HG02763 (cell line): ENCODE measurements around the gene NDUFA6.
"Not testable (repeated sequence)": the region's sequence is repeated elsewhere in the genome, so short reads cannot be mapped to it uniquely, and the experiment has no call there.

Source experiments
- ATAC-seq: cut with Tn5 transposase; IDR thresholded peaks from one replicate; pipeline ENCODE4 v1.9.1; 2021; ENCODE audit warnings: mild to moderate bottlenecking, moderate library complexity; ENCODE audit not compliant: unreplicated experiment

The NDUFA6 gene

DNA sequence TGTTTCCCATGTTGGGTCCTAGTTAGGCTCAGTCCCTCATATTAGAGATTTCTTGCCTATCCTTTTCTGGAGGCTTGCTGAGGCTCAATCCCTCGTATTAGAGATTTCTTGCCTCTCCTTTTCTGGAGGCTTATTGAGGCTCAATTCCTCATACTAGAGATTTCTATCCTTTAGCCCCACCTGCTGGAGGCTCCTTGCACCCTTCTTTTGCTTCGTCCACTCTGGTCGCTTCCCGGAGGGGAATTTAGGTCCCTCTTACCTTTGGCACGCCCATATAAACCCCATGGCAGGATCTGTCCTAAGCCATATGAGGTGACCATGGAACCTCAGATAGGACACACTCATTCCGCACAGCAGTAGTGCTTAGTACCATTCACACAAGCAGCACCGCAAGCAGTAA, 24.1 kb upstream of the NDUFA6 start:
- ATAC-seq: no peak

DNA sequence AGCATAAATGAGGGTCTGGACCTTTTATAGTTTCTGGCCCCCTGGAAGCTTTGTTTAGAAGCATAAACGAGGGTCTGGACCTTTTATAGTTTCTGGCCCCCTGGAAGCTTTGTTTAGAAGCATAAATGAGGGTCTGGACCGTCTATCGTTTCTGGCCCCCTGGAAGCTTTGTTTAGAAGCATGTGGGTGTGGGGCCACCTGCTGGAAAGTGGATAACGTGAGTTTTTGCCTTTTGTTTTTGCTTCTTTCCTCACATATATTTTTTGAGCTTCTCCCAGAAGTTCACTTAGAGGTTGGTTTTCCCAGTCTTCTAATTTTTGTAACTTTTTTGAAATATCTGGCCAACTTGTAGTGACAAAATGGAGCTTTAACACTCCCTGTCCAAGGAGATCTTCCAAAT, 22.2 kb upstream of the NDUFA6 start:
- not testable (repeated sequence) for ATAC-seq

DNA sequence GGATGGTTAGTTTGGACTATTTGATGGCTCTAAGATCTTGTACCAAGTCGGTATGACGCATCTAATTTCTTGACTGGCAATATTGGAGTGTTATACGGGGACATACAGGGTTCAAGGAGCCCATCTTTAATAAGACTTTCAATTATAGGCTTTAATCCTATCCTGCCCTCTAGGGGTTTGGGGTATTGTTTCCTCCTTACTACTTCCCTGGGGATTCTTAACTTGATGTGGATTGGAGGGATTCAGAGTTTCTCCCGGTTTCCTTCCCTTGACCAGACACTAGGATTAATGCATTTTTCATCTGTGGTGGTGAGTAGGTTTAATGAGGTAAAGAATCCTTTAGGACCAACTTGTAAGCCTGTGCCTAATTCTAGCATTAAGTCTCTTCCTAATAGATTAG, 21.2 kb upstream of the NDUFA6 start:
- ATAC-seq: no peak

DNA sequence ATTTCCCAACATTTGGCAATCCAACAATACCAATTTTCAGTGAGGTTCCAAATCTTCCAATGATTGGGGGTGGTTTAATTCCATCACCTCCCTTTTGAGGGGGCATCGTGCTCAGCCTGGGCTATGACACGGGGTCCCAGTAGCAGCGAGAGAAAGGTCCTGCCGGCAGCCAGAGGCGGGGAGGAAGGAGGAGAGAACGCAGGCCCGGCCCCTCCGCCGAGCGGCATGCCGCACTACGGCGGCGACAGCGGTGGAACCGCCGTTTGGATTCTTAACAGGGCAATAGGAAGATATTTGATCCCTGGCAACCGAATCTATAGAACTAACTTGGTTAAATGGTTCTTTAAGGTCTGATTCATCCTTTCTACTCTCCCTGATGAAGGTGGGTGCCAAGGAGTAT, 18.3 kb upstream of the NDUFA6 start:
- no peak for ATAC-seq

DNA sequence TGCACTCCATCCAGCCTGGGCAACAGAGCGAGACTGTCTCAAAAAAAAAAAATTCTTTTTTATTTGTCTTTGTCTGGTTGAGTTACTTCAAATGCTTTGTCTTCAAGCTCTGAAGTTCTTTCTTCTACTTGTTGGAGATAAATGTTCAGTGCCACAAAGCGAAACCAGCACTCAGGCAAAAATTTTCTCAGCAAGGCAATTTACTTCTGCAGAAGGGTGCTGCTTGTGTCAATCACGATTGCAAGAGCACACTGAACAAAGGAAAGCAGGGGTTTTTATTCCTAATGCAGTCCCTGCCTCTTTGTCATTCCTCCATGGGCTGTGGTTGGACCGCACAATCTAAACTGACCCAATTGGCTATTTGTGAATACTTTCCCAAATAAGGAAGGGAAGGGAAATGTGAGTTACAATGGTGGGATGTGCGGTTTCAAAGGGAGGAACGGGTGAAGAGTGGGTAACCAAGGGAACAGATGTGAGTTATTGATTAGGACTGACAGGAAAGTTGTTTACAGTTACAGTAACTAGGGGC, 13.8 kb upstream of the NDUFA6 start:
- ATAC-seq: not testable (repeated sequence)

DNA sequence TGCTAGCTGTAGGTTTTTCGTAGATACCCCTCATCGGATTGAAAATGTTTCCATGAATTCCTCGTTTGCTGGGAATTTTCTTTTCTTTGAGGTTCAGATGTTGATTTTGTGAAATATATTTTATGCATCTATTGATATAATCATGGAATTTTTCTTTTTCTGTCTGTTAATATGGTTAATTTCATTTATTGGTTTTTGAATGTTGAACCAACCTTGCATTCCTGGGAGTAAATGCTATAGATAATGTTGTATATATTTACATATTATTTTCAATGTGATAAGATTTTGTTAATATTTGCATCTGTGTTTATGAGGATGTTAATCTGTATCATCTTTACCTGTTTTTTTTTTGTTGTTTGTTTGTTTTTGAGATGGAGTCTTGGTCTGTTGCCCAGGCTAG, 10.6 kb upstream of the NDUFA6 start:
- ATAC-seq: no peak

DNA sequence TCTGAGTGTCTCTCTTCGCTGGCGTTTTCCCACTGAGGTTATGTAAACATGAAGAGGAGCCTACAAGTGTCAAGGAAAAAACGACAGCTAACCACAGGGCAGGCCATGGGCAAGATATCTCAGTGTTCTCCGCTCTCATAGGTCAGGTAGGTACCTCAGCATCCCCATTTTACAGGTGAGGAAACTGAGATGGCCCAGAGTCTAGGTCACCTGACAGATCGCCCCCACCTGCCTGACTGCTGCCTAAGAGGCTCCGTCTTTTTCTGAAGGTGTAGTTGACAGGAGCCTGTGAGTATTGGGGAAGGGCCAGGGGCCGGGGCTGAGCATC, 847 bp upstream of the NDUFA6 start:
- ATAC-seq: no peak

DNA sequence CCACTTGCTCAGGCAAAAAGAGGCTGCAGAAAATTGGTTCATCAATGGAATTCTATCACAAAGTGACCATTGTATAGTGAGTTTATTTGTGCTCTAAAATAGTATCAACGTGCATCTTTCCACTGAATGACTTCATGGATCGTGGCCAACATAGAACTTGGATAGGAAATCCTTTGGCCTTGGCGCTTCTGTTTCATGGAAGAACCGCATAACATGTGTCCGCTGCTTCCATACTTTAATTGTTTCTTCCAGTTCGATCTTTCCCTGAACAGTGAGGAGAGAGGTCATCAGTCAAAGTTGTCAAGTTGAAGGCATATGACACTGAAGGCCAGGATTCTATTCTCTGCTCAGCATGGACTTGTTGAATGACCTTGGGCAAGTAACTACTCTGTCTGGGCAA, 4.5 kb downstream of the NDUFA6 start:
- no peak for ATAC-seq

DNA sequence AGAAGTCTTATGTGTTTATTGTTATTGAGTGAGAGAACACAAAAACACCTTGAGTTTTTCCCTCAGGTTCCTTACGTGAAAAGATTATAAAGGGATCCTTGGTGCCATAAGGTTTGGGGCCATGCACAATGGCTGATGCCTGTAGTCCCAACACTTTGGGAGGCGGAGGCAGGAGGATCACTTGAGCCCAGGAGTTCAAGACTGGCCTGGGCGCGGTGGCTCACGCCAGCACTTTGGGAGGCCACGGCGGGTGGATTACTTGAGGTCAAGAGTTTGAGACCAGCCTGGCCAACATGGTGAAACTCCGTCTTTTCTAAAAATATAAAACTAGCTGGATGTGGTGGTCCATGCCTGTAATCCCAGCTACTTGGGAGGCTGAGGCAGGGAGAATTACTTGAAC, 5.7 kb downstream of the NDUFA6 start:
- ATAC-seq: no peak

DNA sequence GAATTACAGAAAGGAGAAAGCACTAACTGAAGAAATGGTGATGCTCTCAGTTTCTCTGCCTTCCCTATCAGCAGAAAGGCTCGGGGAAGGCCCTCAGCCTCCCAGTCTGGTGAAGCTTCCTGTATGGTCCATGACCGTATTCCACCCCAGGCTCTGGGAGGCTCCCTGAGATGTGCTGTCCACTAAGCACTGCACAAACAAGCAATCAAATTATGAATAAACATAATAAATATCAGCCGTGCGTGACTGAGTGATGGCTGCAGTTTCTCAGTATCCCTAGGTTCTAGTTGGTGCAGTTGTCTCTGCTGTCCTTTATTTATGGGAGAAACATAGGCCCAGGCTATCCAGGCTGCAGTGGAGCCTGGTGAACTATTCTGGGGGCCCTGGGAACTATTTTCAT, 7.5 kb downstream of the NDUFA6 start:
- ATAC-seq: no peak

DNA sequence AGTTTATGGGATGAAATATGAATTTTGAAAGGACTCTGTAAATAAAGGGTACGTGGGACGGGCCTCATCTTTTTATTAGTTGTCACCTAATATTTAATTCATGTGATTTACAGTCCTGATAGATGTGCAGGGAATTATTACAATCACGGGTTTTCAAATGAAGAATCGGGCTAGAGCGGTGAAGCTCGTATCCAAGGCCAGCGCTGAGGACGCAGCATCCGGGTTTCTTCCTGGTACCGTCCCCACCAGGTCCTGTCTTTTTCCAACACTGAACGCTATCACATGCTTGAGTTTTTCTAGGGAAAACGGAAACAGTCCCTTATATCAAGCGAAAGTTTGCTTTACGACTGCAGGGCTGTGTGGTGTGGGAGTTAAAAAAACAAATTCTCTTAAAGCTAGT, 10.3 kb downstream of the NDUFA6 start:
- no peak for ATAC-seq

DNA sequence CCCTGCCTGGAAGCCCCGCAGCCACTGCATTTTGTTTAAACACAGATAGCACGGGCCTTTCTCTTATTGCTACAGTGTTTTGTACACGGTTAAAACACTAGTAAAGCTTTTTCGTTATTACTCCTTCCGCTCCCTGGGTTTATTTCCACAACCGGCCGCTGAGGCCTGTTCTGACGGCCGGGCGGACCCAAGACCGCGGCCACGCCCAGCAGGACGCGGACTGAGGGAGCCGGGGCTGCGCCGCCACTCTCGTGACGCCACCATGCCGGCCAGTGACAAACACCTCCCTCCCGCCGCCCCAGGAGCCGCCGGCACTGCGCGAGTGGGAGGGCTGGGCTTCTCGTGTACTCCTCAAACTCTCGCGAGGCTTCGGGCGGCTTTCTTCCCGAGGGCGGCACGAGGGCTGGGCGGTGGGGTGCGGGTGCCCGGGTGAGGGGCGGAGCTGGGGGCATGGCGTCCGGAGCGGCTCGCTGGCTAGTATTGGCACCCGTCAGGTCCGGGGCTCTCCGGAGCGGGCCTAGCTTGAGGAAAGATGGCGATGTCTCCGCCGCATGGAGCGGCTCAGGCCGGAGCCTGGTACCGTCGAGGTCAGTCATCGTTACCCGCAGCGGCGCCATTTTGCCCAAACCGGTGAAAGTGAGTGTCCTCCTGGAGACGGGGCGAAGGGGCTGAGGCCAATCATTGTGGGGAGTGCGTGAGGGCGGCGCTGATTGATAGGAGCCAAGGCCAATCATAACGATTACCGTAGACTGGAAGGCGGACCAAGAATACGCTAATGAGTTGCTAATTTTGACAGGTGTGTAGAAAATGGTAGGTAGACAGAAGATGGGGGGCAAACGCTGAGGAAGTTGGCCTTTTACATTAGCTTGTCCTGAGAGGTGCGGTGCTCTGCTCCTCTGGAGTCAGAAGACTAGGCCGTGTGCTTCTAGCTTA, 11.0 kb downstream of the NDUFA6 start, which contains the start of gene SMDT1:
TSS of gene SMDT1 (plus strand) at position 382 of the 933 bp plus-strand sequence. CDS start at position 451, 69 bp downstream.
- ATAC-seq: peak; percentile 83

DNA sequence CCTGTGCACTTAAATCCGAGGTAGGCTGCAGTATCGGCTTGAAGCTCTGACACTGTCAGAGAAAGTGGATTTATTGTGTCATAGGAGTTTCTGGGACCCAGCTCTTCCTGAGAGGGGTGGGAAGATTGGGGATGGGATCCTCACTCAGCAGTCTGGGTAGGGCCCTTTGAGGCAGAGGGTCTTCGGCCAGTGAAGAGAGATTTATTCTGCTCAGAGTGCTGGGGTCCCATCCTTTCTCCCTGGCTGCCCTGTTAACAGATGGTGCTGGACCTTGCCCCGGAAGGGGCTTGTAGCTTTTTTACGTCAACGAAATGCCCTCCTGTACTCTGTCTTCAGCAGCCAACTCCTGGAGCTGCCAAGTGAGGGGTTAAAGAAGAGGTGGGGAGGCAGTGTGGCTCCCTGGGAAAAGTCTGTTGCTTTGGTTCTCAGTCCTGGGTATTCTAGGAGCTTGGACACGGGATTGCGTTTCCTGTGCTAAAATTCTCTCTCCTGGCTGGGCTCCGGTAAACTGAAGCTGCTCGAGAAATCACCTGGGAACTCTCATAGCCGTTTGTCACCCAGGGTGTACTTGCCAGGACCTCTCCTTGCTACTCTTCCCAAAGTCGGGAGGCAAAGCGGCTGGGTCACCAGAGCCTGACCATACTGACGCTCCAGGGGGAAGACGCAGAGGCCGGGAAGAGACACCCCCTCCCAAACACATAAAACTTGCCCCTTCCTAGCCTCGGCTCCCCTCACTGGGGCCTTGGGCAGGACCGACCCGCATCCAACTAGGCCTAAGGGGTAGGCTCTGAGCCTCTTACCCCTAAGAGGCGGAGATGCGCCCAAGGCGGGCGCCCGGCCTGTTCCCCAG, 11.9 kb downstream of the NDUFA6 start:
- peak; percentile 1 for ATAC-seq

DNA sequence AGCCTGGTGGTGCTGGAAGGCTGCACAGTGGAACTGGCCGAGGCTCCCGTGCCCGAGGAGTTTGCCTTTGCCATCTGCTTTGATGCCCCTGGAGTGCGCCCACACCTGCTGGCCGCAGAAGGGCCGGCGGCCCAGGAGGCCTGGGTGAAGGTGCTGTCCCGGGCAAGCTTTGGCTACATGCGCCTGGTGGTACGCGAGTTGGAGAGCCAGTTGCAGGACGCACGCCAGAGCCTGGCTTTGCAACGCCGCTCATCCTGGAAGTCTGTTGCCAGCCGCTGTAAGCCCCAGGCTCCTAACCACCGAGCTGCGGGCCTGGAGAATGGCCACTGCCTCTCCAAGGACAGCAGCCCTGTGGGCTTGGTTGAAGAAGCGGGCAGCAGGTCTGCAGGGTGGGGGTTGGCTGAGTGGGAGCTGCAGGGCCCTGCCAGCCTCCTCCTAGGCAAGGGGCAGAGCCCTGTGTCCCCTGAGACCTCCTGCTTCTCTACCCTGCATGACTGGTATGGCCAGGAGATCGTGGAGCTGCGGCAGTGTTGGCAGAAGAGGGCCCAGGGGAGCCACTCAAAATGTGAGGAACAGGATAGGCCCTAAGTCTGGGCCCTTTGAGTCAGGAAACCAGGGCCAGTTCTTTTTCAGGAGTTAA, 13.0 kb downstream of the NDUFA6 start:
- no peak for ATAC-seq

DNA sequence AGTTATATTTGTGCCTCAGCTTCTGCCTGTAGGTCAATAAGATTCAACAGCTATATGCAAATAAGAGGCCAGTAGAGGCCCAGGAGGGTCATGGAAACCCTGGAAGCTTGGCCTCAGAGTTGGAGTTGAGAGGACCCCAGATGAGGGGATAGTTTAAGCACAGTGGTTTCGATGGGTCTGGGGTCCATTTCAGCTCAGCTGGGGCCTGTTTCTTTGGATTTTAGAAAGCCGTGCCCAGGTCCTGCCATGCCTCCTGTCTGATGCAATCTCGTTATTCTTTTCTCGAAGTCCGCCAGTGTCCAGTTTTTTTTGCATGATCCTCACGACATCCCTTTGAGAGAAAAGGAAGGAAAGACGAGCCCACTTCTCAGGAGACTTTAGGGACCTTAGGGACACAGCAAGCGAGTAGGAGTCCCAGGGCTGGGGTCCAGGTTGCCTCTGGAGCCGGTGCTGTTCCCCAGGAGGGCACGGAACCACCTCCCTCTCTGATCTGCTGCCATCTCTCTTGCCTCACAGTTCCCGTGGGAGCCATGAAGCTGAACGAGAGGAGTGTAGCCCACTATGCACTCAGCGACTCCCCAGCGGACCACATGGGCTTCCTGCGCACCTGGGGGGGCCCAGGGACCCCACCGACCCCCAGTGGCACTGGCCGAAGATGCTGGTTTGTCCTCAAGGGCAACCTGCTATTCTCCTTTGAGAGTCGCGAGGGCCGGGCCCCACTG, 13.6 kb downstream of the NDUFA6 start:
- ATAC-seq: no peak

DNA sequence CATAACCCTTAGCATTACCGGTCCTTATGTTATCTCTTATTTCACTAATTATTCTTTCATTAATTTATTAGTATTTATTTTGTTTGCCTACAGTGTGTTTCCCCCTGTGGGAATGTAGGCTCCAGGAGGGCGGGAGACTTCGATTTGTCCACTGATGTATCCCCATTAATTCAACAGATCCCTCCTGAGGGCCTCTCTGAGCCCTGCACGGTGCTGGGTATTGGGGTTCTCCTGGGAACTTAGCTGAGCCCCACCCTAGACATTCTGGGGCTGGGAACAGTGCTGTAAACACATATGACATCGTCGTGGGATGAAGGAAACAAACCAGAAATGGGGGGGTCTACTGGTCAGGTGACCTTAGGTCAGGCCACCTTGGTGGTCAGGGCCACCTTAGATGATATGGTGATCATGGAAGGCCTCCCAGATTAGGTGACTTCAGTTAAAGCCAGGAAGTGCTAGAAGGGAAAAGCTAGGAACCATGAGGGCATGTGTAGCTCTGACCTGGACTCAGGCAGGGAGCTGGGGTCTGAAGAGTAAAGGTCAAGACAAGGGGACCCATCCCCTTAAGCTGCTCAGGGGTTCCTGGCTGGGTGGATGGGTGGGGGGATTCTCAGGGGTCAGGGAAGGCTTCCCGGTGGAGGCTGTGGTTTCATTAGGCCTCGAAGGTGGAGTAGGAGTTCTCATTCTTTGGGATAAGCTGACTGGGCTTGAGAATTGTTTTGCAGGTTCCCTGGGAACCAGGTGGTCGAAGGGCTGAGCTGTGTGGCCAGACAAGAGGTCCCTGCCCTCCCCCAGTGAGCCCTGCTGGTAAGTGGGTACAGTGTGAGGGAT, 15.5 kb downstream of the NDUFA6 start:
- ATAC-seq: no peak

DNA sequence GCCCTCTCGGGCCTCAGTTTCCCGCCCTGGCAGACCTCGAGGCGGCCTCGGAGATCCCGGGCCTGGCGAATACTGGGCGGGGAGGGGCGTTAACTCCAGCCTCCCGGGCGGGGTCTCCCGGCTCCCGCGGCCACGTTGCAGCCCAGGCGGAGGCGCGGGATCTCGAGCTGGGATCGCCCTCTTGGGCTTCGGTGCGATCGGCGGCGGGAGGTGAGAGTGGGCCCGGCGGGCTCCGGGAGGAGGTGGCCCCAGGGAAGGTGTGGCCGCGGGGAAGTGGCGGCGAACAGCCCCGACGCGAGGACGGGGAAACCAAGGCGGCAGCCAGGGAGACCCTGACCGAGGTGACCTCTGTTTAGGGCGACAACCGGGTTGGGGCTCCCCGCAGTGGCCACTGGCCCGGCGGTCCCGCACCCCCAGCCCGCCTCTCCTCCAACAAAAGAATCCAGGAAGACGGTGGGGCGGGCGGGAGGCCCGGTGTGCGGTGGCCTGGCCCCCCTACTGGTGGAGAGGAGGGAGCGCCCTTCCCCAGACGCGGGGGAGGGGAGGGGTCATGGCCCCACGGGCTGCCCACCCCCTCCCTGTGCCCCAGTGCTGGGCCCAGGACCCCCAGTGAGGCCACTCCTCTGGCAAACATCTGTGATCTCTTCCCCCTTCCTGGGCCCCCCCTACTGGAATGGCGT, 16.3 kb downstream of the NDUFA6 start, which contains the start of gene PHETA2:
TSS of gene PHETA2 (plus strand) at position 117 of the 680 bp plus-strand sequence. CDS start 3,046 bp downstream, outside the sequence.
- ATAC-seq: no peak

DNA sequence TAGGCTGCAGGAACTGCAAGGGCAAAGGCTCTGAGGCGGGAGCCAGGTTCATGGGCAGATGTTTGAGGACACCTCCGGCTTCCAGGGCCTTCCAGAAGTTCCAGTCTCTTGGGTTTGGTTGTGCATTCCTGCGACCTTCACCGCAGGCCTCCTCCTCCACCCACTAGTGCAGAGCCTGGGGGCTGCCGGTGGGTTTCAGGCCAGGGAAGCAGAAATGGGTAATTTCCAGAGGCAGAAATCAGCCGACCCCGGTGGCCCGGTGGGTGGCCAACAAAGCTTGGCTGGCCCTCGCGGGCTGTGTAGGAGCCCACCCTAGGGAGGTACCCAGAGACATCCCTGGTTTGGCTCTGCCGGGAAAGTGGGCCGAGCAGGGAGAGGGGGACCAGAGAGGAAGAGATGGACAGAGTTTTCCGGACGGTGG, 16.9 kb downstream of the NDUFA6 start:
- ATAC-seq: no peak
